GM12874 (cell line): Measurements from ENCODE around the gene ADARB1.

Experiments used
- CTCF ChIP-seq: IDR thresholded peaks from 2 replicates; pipeline ENCODE4 v1.5.1; 2011; ENCODE audit warnings: low read depth, mild to moderate bottlenecking, control low read depth, low read length, moderate library complexity; ENCODE audit not compliant: insufficient read depth

Gene ADARB1

GRCh38 chr21:45035477-45035848 is 38.9 kb upstream of the ADARB1 start:
- TF ChIP-seq CTCF, result no peak

GRCh38 chr21:45036630-45037029 is 37.8 kb upstream of the ADARB1 start:
- TF ChIP-seq CTCF, result no peak

- TF ChIP-seq CTCF, result no peak
Measured at GRCh38 chr21:45037986-45038385, 36.4 kb upstream of the ADARB1 start.

DNA sequence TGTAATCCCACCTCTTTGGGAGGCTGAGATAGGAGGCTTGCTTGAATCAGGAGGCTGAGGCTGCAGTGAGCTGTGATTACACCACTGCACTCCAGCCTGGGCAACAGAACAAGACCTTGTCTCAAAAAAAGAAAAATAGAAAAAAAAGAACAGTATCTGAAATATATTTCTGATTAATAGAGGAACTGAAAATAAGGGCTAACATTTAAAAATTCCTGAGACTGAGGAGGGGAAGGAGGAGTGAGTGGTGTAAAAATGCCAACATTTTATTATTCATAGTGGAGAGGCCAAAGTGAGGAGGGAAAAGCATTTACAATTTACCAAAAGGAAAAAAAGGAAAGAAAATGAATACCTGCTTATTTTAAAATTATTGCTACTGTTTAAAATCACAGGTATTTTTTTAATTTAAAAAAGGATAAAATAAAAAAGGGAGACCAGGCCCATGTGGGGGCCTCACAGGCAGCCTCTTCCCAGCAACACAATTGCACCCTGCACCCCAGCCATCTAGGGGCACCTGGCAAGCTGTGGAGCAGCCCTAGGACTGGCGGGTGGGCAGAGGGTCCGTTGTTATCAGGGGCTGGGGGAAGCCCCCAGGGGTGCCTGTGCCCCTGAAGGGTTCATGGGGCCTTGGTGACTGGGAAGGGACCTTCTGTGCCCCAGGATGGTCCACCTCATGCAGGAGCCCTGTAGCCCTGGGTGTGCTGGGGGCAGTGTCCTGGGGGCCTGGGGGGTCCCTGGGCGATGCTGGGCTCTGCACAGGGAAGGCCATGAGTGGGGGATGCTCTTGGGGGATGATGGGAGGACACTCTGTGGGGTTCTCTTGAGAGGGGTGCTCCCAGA is 34.8 kb upstream of the ADARB1 start:
- TF ChIP-seq CTCF, result no peak

- no peak for TF ChIP-seq CTCF
Measured at GRCh38 chr21:45040157-45040711, 34.1 kb upstream of the ADARB1 start.

- TF ChIP-seq CTCF, result no peak
Measured at GRCh38 chr21:45040739-45041138, 33.6 kb upstream of the ADARB1 start.

DNA sequence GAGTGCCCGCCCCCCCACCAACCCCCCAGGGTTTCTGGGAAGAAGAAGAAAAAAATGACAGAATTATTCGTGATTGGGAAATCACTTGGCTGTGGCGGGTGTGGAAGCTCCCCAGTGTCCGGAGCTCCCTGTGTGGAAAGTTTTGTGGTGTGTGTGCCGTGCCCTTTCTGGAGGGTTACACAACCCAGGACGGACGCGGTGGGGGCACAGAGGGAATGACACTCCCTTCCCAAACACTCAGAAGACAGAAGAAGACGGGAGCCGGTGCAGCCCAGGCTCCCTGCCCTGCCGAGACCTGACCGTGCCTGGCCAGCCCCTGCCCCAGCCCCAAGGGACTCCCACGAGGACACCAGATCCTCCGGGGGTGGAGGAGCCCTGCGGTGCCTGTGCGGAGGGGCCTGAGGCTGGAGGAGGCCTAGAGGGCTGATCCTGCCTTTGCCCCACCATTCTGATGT is 33.0 kb upstream of the ADARB1 start:
- TF ChIP-seq CTCF, result no peak
